Colonic mucosa (tissue), 4 donors: ENCODE results near the gene LUZP2. TPM values are rescaled to one million over a fixed set of nuclear protein-coding genes. Genes with fewer than 3 reads are reported as not detected.

Source experiments
- DNase-seq: peaks from one replicate; pipeline ENCODE4 v3.0.0-alpha.2; 2020
- H3K27ac ChIP-seq: fragments of 200-600 bp; one replicate; pipeline ENCODE4 v1.8.0; 2021
- H3K27me3 ChIP-seq: fragments of 200-600 bp; one replicate; pipeline ENCODE4 v1.8.0; 2021
- H3K36me3 ChIP-seq: fragments of 200-600 bp; one replicate; pipeline ENCODE4 v1.8.0; 2021
- H3K4me1 ChIP-seq: fragments of 200-600 bp; one replicate; pipeline ENCODE4 v1.8.0; 2021; ENCODE audit warnings: mild to moderate bottlenecking
- H3K4me3 ChIP-seq: fragments of 200-600 bp; one replicate; pipeline ENCODE4 v1.8.0; 2021
- H3K9ac ChIP-seq, 2 donors: one replicate each; pipeline ENCODE4 v1.7.0; 2013; ENCODE audit warnings: control low read depth in 2 of 2, low read depth in 2 of 2, low read length in 2 of 2
- H3K9me3 ChIP-seq: fragments of 200-600 bp; one replicate; pipeline ENCODE4 v1.8.0; 2021
- intact Hi-C: fragments of 100-400 bp; cut with DNase I; formaldehyde crosslinking; loops from one replicate; pipeline ENCODE4 v1.14.1; 2022
- total RNA-seq, 2 donors: library from RNA; stranded (reverse); fragmentation: NEBNext Ultra II Directional in 1 of 2; extraction: Animal tissue kit (Norgen Biotek cat#: 25700) in 1 of 2; gene quantifications; one replicate each; pipeline ENCODE4 v1.2.1, GENCODE V29; 2021
- TF ChIP-seq, protein P1 (sequence below): fragments of 200-600 bp; IDR thresholded peaks from one replicate; pipeline ENCODE4 v1.8.0; 2022; ENCODE audit warnings: antibody characterized with exemption, mild to moderate bottlenecking
- donor health status: healthy.
- donor health status: DM: no; HTN: no; CAD: no.
- donor health status: DM: no; HTN: no; CAD: no.

The LUZP2 gene
- total RNA-seq, 2 donors from 2014 or later: 0.57 to 1.3 TPM

- intact Hi-C loops: no loop called here
- no peak for DNase-seq
- no peaks in the 10 kb centered on the region for H3K27me3 ChIP-seq
Measured at GRCh38 chr11:25038131-25038530, 541.3 kb downstream of the LUZP2 start.

GRCh38 chr11:25039165-25039564 is 542.3 kb downstream of the LUZP2 start:
- Histone ChIP-seq H3K27ac (no peak overlapping the region), H3K4me3 (no peak overlapping the region), H3K27me3 (no peaks in the 10 kb centered on the region), H3K9me3 (no peaks in the 10 kb centered on the region), H3K36me3 (no peaks in the 10 kb centered on the region), H3K4me1 (no peaks in the 10 kb centered on the region), H3K9ac (no peak overlapping the region)
- DNase-seq: no peak
- TF ChIP-seq, protein P1, sequence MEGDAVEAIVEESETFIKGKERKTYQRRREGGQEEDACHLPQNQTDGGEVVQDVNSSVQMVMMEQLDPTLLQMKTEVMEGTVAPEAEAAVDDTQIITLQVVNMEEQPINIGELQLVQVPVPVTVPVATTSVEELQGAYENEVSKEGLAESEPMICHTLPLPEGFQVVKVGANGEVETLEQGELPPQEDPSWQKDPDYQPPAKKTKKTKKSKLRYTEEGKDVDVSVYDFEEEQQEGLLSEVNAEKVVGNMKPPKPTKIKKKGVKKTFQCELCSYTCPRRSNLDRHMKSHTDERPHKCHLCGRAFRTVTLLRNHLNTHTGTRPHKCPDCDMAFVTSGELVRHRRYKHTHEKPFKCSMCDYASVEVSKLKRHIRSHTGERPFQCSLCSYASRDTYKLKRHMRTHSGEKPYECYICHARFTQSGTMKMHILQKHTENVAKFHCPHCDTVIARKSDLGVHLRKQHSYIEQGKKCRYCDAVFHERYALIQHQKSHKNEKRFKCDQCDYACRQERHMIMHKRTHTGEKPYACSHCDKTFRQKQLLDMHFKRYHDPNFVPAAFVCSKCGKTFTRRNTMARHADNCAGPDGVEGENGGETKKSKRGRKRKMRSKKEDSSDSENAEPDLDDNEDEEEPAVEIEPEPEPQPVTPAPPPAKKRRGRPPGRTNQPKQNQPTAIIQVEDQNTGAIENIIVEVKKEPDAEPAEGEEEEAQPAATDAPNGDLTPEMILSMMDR: no peak
- intact Hi-C loops: no loop called here

More at GRCh38 chr11:25038131-25038530, 541.3 kb downstream of the LUZP2 start:
- H3K27ac ChIP-seq: no peak overlapping the region
- no peaks in the 10 kb centered on the region for H3K9me3 ChIP-seq
- no peak overlapping the region for H3K9ac ChIP-seq
- no peak overlapping the region for H3K4me3 ChIP-seq
- H3K4me1 ChIP-seq: no peaks in the 10 kb centered on the region
- H3K36me3 ChIP-seq: no peaks in the 10 kb centered on the region
- TF ChIP-seq, protein P1: no peak

DNA sequence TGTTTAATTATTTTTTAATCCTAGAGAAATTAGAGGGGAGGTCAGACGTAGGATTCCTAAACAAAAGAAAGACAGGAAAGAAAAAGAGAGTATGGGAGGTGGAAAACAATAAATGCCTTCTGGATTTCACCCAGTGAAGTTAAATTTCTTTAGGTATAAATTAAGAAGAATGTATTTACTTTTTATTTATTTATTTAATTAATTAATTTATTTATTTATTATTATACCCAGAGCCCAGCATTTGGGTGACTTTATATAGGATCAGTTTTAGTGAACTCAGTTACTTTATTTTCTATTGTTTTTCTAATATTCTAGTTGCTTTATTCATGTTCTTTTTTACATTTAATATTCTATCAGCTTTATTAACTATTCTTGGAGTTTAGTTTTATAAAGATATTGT is 551.8 kb downstream of the LUZP2 start:
- intact Hi-C loops: no loop called here
- no peak overlapping the region for H3K9ac ChIP-seq
- no peaks in the 10 kb centered on the region for H3K27me3 ChIP-seq

GRCh38 chr11:25052844-25053243 is 556.0 kb downstream of the LUZP2 start:
- H3K4me1 ChIP-seq: no peaks in the 10 kb centered on the region
- no peak overlapping the region for H3K9ac ChIP-seq
- no peak overlapping the region for H3K4me3 ChIP-seq
- intact Hi-C loops: no loop called here
- no peak overlapping the region for H3K27ac ChIP-seq
- TF ChIP-seq, protein P1: no peak
- H3K36me3 ChIP-seq: no peaks in the 10 kb centered on the region
- no peak for DNase-seq
- no peaks in the 10 kb centered on the region for H3K9me3 ChIP-seq
- H3K27me3 ChIP-seq: no peaks in the 10 kb centered on the region

More for the DNA sequence above, 551.8 kb downstream of the LUZP2 start:
- H3K4me3 ChIP-seq: no peak overlapping the region
- TF ChIP-seq, protein P1: no peak
- H3K36me3 ChIP-seq: no peaks in the 10 kb centered on the region
- no peaks in the 10 kb centered on the region for H3K9me3 ChIP-seq
- H3K4me1 ChIP-seq: no peaks in the 10 kb centered on the region
- DNase-seq: no peak
- H3K27ac ChIP-seq: no peak overlapping the region

GRCh38 chr11:25057861-25058260 is 561.0 kb downstream of the LUZP2 start:
- Histone ChIP-seq H3K4me3 (no peak overlapping the region), H3K27ac (no peak overlapping the region), H3K4me1 (no peaks in the 10 kb centered on the region), H3K36me3 (no peaks in the 10 kb centered on the region), H3K9ac (no peak overlapping the region), H3K27me3 (no peaks in the 10 kb centered on the region), H3K9me3 (no peaks in the 10 kb centered on the region)
- intact Hi-C loops: no loop called here
- DNase-seq: no peak
- TF ChIP-seq, protein P1: no peak

DNA sequence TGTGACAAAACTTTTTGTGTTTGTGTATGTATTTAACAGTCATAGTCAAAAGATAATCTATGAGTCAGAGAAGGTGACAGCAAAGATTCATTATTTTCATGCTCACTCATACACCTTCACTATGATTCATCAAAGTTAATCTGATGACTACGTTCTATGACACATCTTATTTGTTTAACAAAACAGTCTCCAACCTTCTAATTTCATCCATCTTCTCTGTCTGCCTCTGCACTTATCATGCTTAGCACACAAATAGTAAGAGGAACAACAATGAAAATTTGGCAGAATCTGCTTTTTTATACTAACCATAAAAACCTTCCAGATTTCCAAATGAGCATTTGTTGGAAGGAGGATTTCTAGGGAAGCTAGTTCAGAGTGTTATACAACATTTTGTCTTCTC is 568.9 kb downstream of the LUZP2 start:
- Histone ChIP-seq H3K9ac (no peak overlapping the region), H3K36me3 (no peaks in the 10 kb centered on the region), H3K4me3 (no peak overlapping the region), H3K27ac (no peak overlapping the region), H3K27me3 (no peaks in the 10 kb centered on the region), H3K4me1 (no peaks in the 10 kb centered on the region), H3K9me3 (no peaks in the 10 kb centered on the region)
- TF ChIP-seq, protein P1: no peak
- DNase-seq: no peak
- intact Hi-C loops: no loop called here
